DND-41 (cell line): Measurements from ENCODE around the gene UBE2D2.

Experiments used
- CTCF ChIP-seq: IDR thresholded peaks from 2 replicates; pipeline ENCODE4 v1.5.1; 2012; ENCODE audit warnings: borderline replicate concordance, low read length, moderate library complexity, mild to moderate bottlenecking; ENCODE audit not compliant: poor library complexity, severe bottlenecking; ENCODE audit errors: extremely low read depth
- EZH2 ChIP-seq: IDR thresholded peaks from 3 replicates; pipeline ENCODE4 v1.6.1; 2012; ENCODE audit warnings: borderline replicate concordance, low read depth, mild to moderate bottlenecking, moderate library complexity, low read length, inconsistent platforms; ENCODE audit not compliant: severe bottlenecking

- TF ChIP-seq CTCF (no peak), EZH2 (no peak)
These were observed 114.1 kb downstream of the UBE2D2 start for GRCh38 chr5:139675213-139675612.
